C4-2B (cell line): ENCODE measurements around the gene DMTF1.

Experiments
- H3K27ac ChIP-seq: fragments of 450-650 bp; 2 replicates; pipeline ENCODE4 v1.5.1; 2017
- ZFX ChIP-seq: fragments of 450-650 bp; IDR thresholded peaks from 2 replicates; pipeline ENCODE4 v1.6.1; 2017
- TF ChIP-seq, protein P1 (sequence below): fragments of 450-650 bp; conservative IDR thresholded peaks from 2 replicates; pipeline ENCODE4 v1.5.1; 2017; ENCODE audit warnings: mild to moderate bottlenecking

DMTF1 gene

DNA sequence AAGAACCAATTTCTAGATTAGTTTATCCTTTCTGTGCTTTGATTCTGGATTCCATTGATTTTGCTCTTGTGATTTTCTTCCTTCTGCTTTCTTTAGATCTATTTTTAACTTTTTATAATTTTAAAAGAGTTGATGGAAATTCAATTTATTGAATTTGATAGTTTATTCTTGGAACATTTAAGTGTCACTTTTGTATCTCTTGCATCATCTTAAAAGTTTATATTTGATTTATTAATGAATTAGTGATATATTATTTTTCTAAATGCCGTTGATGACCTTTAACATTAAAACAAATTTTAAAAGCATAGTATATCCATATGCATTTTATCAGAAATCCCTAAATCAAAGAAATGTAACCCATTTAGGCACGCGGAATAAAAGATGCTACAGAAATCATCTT, 26.9 kb downstream of the DMTF1 start:
- TF ChIP-seq, protein P1, sequence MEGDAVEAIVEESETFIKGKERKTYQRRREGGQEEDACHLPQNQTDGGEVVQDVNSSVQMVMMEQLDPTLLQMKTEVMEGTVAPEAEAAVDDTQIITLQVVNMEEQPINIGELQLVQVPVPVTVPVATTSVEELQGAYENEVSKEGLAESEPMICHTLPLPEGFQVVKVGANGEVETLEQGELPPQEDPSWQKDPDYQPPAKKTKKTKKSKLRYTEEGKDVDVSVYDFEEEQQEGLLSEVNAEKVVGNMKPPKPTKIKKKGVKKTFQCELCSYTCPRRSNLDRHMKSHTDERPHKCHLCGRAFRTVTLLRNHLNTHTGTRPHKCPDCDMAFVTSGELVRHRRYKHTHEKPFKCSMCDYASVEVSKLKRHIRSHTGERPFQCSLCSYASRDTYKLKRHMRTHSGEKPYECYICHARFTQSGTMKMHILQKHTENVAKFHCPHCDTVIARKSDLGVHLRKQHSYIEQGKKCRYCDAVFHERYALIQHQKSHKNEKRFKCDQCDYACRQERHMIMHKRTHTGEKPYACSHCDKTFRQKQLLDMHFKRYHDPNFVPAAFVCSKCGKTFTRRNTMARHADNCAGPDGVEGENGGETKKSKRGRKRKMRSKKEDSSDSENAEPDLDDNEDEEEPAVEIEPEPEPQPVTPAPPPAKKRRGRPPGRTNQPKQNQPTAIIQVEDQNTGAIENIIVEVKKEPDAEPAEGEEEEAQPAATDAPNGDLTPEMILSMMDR = no peak
- TF ChIP-seq ZFX = no peak
- no peak overlapping the region for H3K27ac ChIP-seq

DNA sequence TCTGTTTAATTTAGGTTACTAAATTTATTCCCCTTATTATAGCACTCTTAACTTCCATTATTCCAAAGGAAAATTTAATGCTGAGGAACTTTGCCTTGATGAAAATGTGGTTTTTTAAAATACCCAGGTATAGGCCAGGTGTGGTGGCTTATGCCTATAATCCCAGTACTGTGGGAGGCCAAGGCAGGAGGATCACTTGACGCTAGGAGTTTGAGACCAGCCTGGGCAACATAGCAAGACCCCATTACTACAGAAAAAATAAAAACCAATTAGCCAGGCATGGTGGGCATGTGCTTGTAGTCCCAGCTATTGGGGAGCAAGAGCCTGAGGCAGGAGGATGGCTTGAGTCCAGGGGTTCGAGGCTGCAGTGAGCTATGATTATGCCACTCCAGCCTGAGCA, 34.9 kb downstream of the DMTF1 start:
- no peak overlapping the region for H3K27ac ChIP-seq
- TF ChIP-seq, protein P1 = no peak
- TF ChIP-seq ZFX = no peak

DNA sequence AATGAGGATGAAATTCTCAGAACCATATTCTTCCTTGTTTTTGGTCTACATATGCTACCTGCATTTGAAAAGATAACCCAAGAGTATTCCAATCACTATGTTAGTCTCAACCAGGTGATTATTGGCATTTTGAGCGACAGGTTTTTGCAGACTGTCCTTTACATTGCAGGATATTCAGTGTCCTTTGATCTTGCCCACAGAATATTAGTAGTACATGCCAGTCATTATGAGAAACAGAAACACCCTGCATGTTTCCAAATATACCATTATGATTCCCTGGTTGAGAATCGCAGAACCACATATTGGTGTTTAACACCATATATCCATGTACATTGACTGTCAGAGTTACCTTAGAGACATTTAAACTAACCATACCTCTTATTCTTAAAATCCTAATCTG, 36.7 kb downstream of the DMTF1 start:
- no peak overlapping the region for H3K27ac ChIP-seq
- no peak for TF ChIP-seq ZFX
- TF ChIP-seq, protein P1 = no peak

DNA sequence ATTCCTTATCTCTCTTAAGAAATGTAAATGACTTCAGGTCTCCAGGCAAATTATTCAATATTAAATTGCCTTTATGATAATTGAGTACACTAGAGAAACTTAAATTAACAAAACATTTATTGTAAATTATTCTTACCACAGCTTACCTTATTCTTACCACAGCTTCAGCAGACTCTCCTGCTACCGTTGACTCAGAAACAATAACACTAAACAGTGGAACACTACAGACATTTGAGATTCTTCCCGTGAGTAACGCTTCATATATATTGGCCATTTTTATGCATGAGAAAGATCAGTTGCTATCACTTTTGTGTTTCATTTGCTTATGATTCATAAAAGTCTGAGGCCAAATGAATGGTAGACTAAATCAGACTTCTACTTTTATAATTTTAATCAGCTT, 38.5 kb downstream of the DMTF1 start:
- H3K27ac ChIP-seq = no peak overlapping the region
- TF ChIP-seq ZFX = no peak
- TF ChIP-seq, protein P1 = no peak

DNA sequence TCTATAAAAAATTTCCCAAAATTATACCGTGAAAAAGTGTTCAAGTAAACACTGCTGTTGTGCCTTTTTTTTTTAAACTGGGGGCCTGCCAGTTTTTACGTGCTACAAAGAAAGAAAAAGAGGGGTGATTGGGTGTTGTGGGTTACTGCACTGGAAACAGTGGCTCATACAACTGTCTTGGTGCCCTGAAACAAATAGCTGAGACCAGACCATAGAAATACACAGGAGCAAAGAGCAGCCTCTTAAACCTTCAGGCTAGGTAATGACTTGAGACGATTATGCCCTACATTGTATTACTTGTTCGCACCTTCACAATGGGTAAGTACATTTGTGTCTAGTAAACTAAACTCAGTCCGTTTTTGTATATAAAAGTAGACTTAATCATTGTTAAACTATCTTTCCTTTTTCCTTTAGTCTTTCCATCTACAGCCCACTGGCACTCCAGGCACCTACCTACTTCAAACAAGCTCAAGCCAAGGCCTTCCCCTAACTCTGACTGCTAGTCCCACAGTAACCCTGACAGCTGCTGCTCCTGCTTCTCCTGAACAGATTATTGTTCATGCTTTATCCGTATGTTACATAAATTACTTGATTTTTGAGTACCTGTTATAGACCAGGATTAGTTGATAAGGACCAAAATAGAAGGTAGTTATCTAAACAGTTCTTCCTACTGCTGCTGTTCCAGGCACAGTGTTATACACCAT, 40.7 kb downstream of the DMTF1 start:
- TF ChIP-seq, protein P1 = no peak
- TF ChIP-seq ZFX = no peak
- H3K27ac ChIP-seq = no peak overlapping the region

DNA sequence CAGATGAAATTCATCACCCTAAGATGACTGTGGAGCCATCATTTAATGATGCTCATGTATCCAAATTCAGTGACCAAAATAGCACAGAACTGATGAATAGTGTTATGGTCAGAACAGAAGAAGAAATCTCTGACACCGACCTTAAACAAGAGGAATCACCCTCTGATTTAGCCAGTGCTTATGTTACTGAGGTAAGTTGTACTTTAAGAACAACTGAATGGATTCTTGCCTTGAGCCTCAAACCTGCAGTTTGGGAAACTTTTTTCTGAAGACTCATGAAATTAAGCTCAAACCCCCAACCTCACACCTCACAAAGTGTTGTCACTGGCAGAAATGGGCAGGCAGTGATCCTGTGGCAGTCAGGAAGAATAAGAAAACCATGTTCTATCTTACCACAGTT, 41.7 kb downstream of the DMTF1 start:
- no peak overlapping the region for H3K27ac ChIP-seq
- TF ChIP-seq, protein P1 = no peak
- no peak for TF ChIP-seq ZFX

DNA sequence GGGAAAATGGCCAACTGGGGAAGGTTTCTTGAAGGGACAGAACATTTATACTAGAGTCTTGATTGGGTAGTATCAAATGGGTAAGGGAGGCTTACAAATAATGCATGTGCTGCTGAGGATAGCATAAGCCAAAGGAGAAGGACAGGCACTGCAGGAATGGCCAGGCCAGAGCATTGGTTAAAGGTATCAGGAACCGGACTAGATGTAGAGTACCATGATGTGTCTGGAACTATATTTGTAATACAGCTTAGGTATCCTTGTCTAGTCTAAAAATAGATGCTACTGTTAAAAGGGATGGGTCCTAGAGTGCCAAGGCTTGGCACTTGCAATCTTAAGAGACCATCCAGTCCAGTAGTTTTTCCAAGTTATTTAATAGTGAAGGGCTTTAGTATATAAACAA, 47.0 kb downstream of the DMTF1 start:
- no peak overlapping the region for H3K27ac ChIP-seq
- TF ChIP-seq, protein P1 = no peak
- TF ChIP-seq ZFX = no peak
